ENCODE measurements around the gene EDC3.

GRCh38 chr15:74632601-74633000 is 63.2 kb downstream of the EDC3 start:
- no peak for TF ChIP-seq CTCF (IDR thresholded peaks at IDR 0.05)
- TF ChIP-seq POLR2A (IDR thresholded peaks at IDR 0.05), result no peak
- TF ChIP-seq EP300 (IDR thresholded peaks at IDR 0.05), result no peak

Measured in sigmoid colon (tissue), 4 donors.